SK-N-SH (cell line): ENCODE data around the gene BICC1.

ENCODE experiments used
- ELF1 ChIP-seq: IDR thresholded peaks from 2 replicates; pipeline ENCODE4 v1.4.0; 2012
- EP300 ChIP-seq, 2 experiments: IDR thresholded peaks; 2 replicates each; pipeline versions ENCODE4 v1.4.0 to v1.6.1; 2012; ENCODE audit warnings: borderline replicate concordance in 1 of 2, low read depth in 1 of 2, low read length in 1 of 2
- MXI1 ChIP-seq: IDR thresholded peaks from 2 replicates; pipeline ENCODE4 v1.6.1; 2012; ENCODE audit warnings: mild to moderate bottlenecking, low read depth, low read length, improper control_type of control experiment
- NRF1 ChIP-seq: IDR thresholded peaks from 2 replicates; pipeline ENCODE4 v1.6.1; 2012; ENCODE audit warnings: low read depth, mild to moderate bottlenecking, low read length
- POLR2AphosphoS5 ChIP-seq: IDR thresholded peaks from 2 replicates; pipeline ENCODE4 v1.6.1; 2012; ENCODE audit warnings: low read depth, low read length
- RFX5 ChIP-seq: IDR thresholded peaks from 2 replicates; pipeline ENCODE4 v1.6.1; 2012; ENCODE audit warnings: mild to moderate bottlenecking, improper control_type of control experiment, low read length
- SMC3 ChIP-seq: IDR thresholded peaks from 2 replicates; pipeline ENCODE4 v1.6.1; 2012; ENCODE audit warnings: low read depth, low read length, improper control_type of control experiment
- TCF12 ChIP-seq: IDR thresholded peaks from 2 replicates; pipeline ENCODE4 v1.4.0; 2012
- YY1 ChIP-seq: IDR thresholded peaks from 2 replicates; pipeline ENCODE4 v1.4.0; 2012; ENCODE audit warnings: low read depth, mild to moderate bottlenecking
- TF ChIP-seq, protein P1 (sequence below): fragments of 200-600 bp; sonication (generic); IDR thresholded peaks from 2 replicates; pipeline ENCODE4 v1.6.1; 2017; ENCODE audit warnings: antibody characterized with exemption, mild to moderate bottlenecking, moderate library complexity
- TF ChIP-seq, protein P2 (sequence below): IDR thresholded peaks from 2 replicates; pipeline ENCODE4 v1.4.0; 2012; ENCODE audit warnings: low read depth
- TF ChIP-seq, protein P3 (sequence below): IDR thresholded peaks from 2 replicates; pipeline ENCODE4 v1.4.0; 2012; ENCODE audit warnings: low read depth, borderline replicate concordance
- TF ChIP-seq, protein P4 (sequence below): IDR thresholded peaks from 2 replicates; pipeline ENCODE4 v1.4.0; 2012; ENCODE audit warnings: low read depth, borderline replicate concordance

DNA sequence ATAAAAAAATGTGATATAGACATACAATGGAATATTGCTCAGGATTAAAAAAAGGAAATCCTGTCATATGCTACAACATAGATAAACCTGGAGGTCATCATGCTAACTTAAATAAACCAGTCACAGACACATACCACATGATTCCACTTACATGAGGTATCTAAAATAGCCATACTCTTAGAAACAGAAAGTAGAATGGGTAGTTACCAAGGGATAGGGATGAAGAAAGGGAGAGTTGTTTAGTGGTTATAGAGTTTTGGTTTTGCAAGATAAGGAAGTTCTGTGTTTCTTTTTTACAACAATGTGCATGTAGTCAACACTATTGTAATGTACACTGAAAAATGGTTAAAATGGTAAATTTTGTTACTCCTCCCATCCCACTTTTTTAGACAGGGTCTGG lies 30.5 kb downstream of the BICC1 start:
- TF ChIP-seq, protein P1, sequence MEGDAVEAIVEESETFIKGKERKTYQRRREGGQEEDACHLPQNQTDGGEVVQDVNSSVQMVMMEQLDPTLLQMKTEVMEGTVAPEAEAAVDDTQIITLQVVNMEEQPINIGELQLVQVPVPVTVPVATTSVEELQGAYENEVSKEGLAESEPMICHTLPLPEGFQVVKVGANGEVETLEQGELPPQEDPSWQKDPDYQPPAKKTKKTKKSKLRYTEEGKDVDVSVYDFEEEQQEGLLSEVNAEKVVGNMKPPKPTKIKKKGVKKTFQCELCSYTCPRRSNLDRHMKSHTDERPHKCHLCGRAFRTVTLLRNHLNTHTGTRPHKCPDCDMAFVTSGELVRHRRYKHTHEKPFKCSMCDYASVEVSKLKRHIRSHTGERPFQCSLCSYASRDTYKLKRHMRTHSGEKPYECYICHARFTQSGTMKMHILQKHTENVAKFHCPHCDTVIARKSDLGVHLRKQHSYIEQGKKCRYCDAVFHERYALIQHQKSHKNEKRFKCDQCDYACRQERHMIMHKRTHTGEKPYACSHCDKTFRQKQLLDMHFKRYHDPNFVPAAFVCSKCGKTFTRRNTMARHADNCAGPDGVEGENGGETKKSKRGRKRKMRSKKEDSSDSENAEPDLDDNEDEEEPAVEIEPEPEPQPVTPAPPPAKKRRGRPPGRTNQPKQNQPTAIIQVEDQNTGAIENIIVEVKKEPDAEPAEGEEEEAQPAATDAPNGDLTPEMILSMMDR = no peak
- TF ChIP-seq TCF12 = no peak
- TF ChIP-seq RFX5 = no peak
- TF ChIP-seq, protein P2, sequence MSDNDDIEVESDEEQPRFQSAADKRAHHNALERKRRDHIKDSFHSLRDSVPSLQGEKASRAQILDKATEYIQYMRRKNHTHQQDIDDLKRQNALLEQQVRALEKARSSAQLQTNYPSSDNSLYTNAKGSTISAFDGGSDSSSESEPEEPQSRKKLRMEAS = no peak
- TF ChIP-seq, protein P3, sequence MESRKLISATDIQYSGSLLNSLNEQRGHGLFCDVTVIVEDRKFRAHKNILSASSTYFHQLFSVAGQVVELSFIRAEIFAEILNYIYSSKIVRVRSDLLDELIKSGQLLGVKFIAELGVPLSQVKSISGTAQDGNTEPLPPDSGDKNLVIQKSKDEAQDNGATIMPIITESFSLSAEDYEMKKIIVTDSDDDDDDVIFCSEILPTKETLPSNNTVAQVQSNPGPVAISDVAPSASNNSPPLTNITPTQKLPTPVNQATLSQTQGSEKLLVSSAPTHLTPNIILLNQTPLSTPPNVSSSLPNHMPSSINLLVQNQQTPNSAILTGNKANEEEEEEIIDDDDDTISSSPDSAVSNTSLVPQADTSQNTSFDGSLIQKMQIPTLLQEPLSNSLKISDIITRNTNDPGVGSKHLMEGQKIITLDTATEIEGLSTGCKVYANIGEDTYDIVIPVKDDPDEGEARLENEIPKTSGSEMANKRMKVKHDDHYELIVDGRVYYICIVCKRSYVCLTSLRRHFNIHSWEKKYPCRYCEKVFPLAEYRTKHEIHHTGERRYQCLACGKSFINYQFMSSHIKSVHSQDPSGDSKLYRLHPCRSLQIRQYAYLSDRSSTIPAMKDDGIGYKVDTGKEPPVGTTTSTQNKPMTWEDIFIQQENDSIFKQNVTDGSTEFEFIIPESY = no peak
- TF ChIP-seq EP300 (IDR thresholded peaks at IDR 0.05; ENCODE audit: borderline replicate concordance in 1 of 2, low read depth in 1 of 2, low read length in 1 of 2) = no peak
- no peak for TF ChIP-seq NRF1
- no peak for TF ChIP-seq SMC3
- TF ChIP-seq ELF1 = no peak
- TF ChIP-seq, protein P4, sequence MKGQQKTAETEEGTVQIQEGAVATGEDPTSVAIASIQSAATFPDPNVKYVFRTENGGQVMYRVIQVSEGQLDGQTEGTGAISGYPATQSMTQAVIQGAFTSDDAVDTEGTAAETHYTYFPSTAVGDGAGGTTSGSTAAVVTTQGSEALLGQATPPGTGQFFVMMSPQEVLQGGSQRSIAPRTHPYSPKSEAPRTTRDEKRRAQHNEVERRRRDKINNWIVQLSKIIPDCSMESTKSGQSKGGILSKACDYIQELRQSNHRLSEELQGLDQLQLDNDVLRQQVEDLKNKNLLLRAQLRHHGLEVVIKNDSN = no peak
- TF ChIP-seq POLR2AphosphoS5 = no peak
- TF ChIP-seq MXI1 = no peak
- no peak for TF ChIP-seq YY1
